DLD1 (cell line): ENCODE results near the gene TANGO6.

Experiments used
- in situ Hi-C: cut with HindIII; loops from 2 replicates; pipeline ENCODE4 v1.10.0; 2017; ENCODE audit warnings: low sequenced_read_pairs

Gene TANGO6

GRCh38 chr16:68902969-68903345, 59.6 kb downstream of the TANGO6 start:
- in situ Hi-C loops = loop anchor here (25.0 kb wide), 2 partner anchors 91 to 209 kb away; partner anchors contain the start of gene HAS3

GRCh38 chr16:68907297-68907696, 64.0 kb downstream of the TANGO6 start:
- in situ Hi-C loops = loop anchor here (25.0 kb wide), 2 partner anchors 95 to 205 kb away; partner anchors contain the start of gene HAS3

GRCh38 chr16:68907781-68908181, 64.5 kb downstream of the TANGO6 start:
- in situ Hi-C loops = loop anchor here (25.0 kb wide), 2 partner anchors 95 to 205 kb away; partner anchors contain the start of gene HAS3

- in situ Hi-C loops = loop anchor here (25.0 kb wide), 2 partner anchors 97 to 203 kb away; partner anchors contain the start of gene HAS3
Observed at GRCh38 chr16:68909099-68909733, 65.9 kb downstream of the TANGO6 start.

GRCh38 chr16:68910051-68910450, 66.7 kb downstream of the TANGO6 start:
- in situ Hi-C loops = loop anchor here (25.0 kb wide), 2 partner anchors 98 to 202 kb away; partner anchors contain the start of gene HAS3

- in situ Hi-C loops = loop anchor here (25.0 kb wide), 2 partner anchors 103 to 197 kb away; partner anchors contain the start of gene HAS3
Observed at GRCh38 chr16:68915589-68915988, 72.3 kb downstream of the TANGO6 start.

- in situ Hi-C loops = loop anchor here (25.0 kb wide), 2 partner anchors 105 to 195 kb away; partner anchors contain the start of gene HAS3
Observed at GRCh38 chr16:68917541-68917940, 74.2 kb downstream of the TANGO6 start.

GRCh38 chr16:68920349-68920748, 77.0 kb downstream of the TANGO6 start:
- in situ Hi-C loops = loop anchor here (25.0 kb wide), 2 partner anchors 108 to 192 kb away; partner anchors contain the start of gene HAS3

- in situ Hi-C loops = loop anchor here (25.0 kb wide), 2 partner anchors 109 to 191 kb away; partner anchors contain the start of gene HAS3
Observed at GRCh38 chr16:68921637-68922036, 78.3 kb downstream of the TANGO6 start.

- in situ Hi-C loops = loop anchor here (25.0 kb wide), 2 partner anchors 111 to 189 kb away; partner anchors contain the start of gene HAS3
Observed at GRCh38 chr16:68923116-68923515, 79.8 kb downstream of the TANGO6 start.

GRCh38 chr16:68927018-68927417, 83.7 kb downstream of the TANGO6 start:
- in situ Hi-C loops = no loop called here

GRCh38 chr16:68931196-68931595, 87.9 kb downstream of the TANGO6 start:
- in situ Hi-C loops = no loop called here

- in situ Hi-C loops = no loop called here
Observed at GRCh38 chr16:68934402-68934801, 91.1 kb downstream of the TANGO6 start.

- in situ Hi-C loops = no loop called here
Observed at GRCh38 chr16:68935008-68935407, 91.7 kb downstream of the TANGO6 start.

GRCh38 chr16:68936736-68937631, 93.7 kb downstream of the TANGO6 start:
- in situ Hi-C loops = no loop called here

- in situ Hi-C loops = no loop called here
Observed at GRCh38 chr16:68939692-68940320, 96.5 kb downstream of the TANGO6 start.

GRCh38 chr16:68940816-68941215, 97.5 kb downstream of the TANGO6 start:
- in situ Hi-C loops = no loop called here

GRCh38 chr16:68943961-68944360, 100.6 kb downstream of the TANGO6 start:
- in situ Hi-C loops = no loop called here

GRCh38 chr16:68948230-68948910, 105.0 kb downstream of the TANGO6 start:
- in situ Hi-C loops = no loop called here
